Activated CD4-positive, alpha-beta T cell treated with anti-CD3 and anti-CD28 coated beads, Interleukin-2, amount 50 U/mL, for 24 hours (primary cell): ENCODE measurements around the gene SBF1.
A peak's percentile ranks its signal among the peaks of the same experiment; 100 is the strongest.
"Not testable (repeated sequence)": the region's sequence is repeated elsewhere in the genome, so short reads cannot be mapped to it uniquely, and the experiment has no call there.

Source experiments
- DNase-seq, 2 donors: peaks; one replicate each; pipeline ENCODE4 v3.0.0-alpha.2; 2020; ENCODE audit warnings: low read depth in 1 of 2, low spot score in 1 of 2

SBF1 gene

GRCh38 chr22:50474710-50475651, at the start of gene SBF1:
SBF1 (minus strand) TSS chr22:50475035; CDS start chr22:50474840, 195 bp downstream.
- DNase-seq = peak; percentile 76 to 79

GRCh38 chr22:50523806-50524675, 49.2 kb upstream of the SBF1 start:
- no peak for DNase-seq

GRCh38 chr22:50523458-50523805, 48.6 kb upstream of the SBF1 start:
- no peak for DNase-seq

DNA sequence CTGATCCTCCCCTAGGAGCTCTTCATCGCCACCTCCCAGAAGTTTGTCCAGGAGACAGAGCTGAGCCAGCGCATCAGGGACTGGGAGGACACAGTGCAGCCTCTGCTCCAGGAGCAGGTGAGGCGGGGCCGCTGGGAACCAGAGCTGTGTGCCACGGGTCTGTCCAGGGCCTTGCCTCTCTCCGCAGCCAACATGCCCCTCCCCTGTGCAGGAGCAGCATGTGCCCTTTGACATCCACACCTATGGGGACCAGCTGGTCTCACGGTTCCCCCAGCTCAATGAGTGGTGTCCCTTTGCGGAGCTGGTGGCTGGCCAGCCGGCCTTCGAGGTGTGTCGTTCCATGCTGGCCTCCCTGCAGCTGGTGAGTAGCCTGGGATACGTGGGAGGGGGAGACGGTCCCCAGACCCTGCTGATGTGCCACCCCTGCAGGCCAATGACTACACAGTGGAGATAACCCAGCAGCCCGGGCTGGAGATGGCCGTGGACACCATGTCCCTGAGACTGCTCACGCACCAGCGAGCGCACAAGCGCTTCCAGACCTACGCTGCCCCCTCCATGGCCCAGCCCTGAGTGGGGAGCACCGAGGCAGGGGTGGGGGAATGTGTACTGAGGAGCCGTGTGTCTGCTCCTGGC, 48.1 kb upstream of the SBF1 start:
- no peak for DNase-seq

DNA sequence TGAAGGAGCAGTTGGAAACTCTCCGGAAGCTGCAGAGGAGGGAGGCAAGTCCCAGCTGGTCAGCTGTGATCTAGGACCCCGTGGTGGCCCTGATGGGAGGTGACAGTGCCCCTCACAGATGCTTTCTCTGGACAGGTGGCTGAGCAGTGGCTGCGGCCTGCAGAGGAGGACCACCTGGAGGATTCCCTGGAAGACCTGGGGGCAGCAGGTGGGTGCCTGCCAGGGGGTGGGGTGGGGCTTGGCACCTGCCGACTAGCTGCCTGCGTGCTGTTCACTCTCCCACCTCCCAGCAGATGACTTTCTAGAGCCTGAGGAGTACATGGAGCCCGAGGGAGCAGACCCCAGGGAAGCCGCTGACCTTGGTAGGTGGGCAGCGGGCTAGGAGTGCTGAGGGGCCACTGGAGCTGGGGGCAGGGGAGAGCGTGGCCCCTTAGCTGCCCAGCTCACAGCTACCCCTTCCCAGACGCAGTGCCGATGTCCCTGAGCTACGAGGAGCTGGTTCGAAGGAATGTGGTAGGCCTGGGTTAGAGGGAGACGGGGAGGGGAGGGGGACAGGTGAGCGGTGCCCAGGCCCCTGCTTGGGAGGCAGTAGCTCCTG, 47.5 kb upstream of the SBF1 start:
- no peak for DNase-seq

DNA sequence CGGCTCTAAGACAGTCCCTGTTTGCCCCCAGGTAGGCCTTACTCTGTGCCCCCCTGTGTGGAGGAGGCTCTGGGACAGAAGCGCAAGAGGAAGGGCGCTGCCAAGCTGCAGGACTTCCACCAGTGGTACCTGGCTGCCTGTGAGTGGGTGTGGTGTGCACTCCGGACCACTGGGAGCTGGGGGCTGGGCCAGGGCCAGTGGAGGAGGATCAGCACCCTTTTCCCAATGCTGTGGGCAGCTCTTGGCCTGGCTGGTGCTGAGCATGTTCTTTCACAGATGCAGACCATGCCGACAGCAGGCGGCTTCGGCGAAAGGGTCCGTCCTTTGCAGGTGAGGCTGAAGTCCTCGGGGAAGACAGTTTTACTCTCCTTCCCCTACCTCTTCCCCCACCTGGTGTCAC, 46.9 kb upstream of the SBF1 start:
- no peak for DNase-seq

GRCh38 chr22:50520826-50521453, 46.1 kb upstream of the SBF1 start:
- DNase-seq = no peak

- DNase-seq = not testable (repeated sequence)
Measured at GRCh38 chr22:50520184-50520583, 45.3 kb upstream of the SBF1 start.

GRCh38 chr22:50519151-50519550, 44.3 kb upstream of the SBF1 start:
- DNase-seq = no peak

- no peak for DNase-seq
Measured at GRCh38 chr22:50518606-50519005, 43.8 kb upstream of the SBF1 start.

DNA sequence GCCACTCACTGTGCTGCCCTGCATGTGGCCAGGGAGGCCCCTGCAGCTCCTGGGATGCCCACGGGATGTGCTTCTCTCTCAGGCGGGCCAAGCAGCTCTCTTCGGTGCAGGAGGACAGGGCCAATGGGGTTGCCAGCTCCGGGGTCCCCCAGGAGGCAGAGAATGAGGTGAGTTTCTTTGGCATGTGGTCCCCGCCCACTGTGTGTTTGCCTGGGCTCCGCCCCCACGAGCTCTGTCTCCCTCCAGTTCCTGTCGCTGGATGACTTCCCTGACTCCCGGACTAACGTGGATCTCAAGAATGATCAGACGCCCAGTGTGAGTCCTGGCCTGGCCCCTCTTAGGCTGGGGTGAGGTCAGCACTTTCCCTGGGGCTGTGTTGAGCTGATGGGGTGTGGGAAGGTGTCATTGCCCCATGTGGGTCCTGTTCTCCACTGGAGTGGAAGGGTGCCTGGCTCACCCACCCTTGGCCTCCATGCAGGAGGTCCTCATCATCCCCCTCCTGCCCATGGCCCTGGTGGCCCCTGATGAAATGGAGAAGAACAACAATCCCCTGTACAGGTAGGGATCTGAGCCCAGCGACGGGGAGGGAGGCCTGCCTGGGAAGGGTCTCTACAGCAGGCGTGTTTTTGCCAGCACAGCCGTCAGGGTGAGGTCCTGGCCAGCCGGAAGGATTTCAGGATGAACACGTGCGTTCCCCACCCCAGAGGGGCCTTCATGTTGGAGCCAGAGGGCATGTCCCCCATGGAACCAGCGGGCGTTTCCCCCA, 42.8 kb upstream of the SBF1 start:
- no peak for DNase-seq

GRCh38 chr22:50516891-50517290, 42.1 kb upstream of the SBF1 start:
- no peak for DNase-seq

GRCh38 chr22:50516068-50516467, 41.2 kb upstream of the SBF1 start:
- no peak for DNase-seq

GRCh38 chr22:50513175-50513574, 38.3 kb upstream of the SBF1 start:
- no peak for DNase-seq

DNA sequence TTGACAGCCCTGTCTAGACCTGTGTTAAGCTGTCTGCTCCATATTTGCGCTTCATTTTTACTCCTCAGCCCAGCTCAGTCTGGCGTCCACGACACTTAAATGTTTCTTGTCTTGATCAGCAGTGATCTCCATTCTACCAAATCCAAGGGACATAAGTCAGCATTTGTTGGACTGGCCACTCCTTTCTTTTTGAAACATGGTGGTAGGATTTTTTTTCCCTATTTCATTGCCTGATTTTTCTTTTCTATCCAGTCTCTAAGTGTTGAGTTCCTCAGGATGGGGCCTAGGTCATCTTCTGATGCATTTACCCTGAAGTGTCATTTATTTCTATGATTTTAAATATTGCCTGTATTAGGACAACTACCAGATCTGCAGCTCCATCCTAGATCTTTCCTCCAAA, 34.1 kb upstream of the SBF1 start:
- no peak for DNase-seq

DNA sequence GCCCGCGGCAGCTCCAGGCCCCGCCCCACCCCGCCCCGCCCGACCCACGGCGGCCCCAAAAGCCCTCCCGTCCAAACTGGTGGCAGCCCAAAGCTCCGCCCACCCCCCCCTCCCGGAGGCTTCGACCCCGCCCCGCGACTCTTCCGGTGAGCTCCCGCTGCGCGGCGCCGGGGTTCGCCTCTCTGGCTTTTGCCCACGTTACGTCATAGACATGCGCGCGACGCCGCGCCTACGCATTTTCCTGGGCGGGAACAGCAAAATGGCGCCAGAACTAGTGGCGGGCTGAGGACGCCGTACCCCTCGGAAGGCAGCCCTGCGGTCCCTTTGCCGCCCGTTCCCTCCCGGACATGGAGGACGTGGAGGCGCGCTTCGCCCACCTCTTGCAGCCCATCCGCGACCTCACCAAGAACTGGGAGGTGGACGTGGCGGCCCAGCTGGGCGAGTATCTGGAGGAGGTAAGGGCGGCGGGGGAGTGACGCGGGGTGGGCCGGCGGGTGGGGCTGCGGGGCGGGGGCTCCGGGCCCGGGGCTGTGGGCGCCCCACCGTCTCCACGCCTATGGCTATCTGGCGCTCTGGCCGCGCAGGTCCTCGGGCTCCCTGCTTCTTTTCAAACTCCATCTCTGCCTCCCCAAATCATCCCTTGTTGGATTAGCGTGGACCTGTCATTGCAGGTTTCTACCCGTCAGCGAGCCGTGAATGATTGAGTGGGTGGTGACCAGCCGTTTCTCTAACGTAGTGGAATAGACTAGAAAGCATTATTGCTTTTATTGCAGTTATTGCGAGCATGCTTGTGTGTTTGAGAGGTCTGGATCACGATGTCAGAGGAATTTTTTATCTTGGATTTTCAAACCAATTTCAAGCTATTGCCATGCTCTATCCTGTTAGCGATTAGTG, 33.4 kb upstream of the SBF1 start, which contains the start of gene NCAPH2:
Gene NCAPH2 (plus strand): TSS at position 234 of the 894 bp plus-strand sequence. CDS start 114 bp downstream, at position 348.
- DNase-seq = peak; percentile 96 to 98

GRCh38 chr22:50507421-50507990, 32.7 kb upstream of the SBF1 start, which contains the start of gene LMF2:
LMF2 (minus strand) TSS chr22:50507702; CDS start chr22:50507675, 27 bp downstream.
- peak; percentile 87 to 91 for DNase-seq
